Activated CD8-positive, alpha-beta memory T cell treated with anti-CD3 and anti-CD28 coated beads, Interleukin-2, amount 50 U/mL, for 48 hours (primary cell): ENCODE measurements around the gene MATR3.
"Not testable (repeated sequence)": the region's sequence is repeated elsewhere in the genome, so short reads cannot be mapped to it uniquely, and the experiment has no call there.

Experiments used
- DNase-seq: peaks from one replicate; pipeline ENCODE4 v3.0.0-alpha.2; 2020

The MATR3 gene

DNA sequence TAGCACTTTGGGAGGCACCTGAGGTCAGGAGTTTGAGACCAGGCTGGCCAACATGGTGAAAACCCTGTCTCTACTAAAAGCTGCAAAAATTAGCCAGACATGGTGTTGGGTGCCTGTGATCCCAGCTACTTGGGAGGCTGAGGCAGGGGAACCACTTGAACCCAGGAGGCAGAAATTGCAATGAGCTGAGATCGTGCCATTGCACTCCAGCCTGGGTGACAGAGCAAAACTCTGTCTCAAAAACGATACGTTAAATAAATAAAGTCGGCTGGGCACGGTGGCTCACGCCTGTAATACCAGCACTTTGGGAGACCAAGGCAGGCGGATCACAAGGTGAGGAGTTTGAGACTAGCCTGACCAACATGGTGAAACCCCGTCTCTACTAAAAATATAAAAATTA lies 62.4 kb downstream of the MATR3 start:
- DNase-seq: not testable (repeated sequence)

DNA sequence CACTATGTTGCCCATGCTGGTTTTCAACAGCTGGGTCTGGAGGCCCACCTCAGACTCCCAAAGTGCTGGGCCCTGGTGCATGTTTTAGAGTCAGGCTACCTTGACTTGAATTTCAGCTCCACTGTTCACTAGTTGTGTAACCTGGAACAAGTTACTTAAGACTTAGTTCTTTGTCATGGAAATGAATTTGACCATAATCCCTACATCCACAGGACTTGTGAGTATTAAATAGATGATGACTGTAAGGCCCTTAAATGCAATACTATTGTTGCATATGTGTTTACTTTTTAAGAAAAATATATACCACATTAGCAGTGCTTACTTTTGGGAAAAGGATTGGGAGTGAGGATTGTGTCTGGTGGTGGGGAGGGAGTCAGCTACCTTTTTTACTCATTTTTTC lies 64.5 kb downstream of the MATR3 start:
- no peak for DNase-seq

DNA sequence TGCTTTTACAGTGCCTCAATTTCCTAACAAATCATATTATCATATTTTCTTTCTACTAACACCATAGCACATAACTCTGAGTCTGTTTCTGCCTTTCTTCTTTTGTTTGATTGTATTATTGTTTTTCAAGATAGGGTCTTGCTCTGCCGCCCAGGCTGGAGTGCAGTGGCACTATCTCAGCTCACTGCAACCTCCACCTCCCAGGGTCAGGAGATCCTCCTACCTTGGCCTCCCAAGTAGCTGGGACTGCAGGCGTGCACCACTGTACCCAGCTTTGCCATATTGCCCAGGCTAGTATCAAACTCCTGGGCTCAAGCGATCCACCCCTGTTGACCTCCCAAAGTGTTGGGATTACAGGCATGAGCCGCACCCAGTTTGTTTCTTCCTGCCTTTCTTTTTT lies 66.8 kb downstream of the MATR3 start:
- DNase-seq: no peak

DNA sequence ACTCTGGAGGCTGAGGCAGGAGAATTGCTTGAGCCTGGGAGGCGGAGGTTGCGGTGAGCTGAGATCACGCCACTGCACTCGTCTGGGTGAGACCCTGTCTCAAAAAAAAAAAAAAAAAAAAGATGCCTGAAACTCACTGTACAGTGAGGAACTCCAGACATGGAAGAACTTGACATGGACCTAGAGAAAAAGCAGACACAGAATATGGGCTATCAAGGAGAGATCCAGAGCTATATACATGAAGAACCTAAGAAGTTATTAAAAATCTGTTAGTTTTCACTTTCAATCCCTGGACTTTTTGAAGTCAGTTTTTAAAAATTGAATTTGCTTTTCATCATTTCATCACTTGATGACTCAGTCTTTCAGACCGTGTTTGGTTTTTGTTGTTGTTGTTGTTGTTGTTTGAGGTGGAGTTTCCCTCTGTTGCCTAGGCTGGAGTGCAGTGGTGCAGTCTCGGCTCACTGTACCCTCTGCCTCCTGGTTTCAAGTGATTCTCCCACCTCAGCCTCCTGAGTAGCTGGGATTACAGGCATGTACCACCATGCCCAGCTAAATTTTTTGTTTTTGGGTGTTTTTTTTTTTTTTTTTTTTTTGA lies 68.4 kb downstream of the MATR3 start:
- DNase-seq: no peak

GRCh38 chr5:139363937-139364336 lies 70.4 kb downstream of the MATR3 start:
- no peak for DNase-seq

DNA sequence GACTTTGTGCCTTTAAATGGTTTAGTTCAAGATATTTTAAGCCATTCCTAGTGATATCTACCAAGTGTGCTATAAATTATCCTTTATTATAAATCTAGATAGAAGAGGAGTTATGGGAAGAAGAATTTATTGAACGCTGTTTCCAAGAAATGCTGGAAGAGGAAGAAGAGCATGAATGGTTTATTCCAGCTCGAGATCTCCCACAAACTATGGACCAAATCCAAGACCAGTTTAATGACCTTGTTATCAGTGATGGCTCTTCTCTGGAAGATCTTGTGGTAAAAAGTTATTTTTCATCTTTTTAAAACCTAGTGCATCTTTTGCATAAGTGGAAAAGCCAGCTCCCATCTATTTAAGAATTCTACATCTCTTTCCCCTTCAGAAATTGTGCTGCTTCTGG lies 70.9 kb downstream of the MATR3 start:
- DNase-seq: no peak

DNA sequence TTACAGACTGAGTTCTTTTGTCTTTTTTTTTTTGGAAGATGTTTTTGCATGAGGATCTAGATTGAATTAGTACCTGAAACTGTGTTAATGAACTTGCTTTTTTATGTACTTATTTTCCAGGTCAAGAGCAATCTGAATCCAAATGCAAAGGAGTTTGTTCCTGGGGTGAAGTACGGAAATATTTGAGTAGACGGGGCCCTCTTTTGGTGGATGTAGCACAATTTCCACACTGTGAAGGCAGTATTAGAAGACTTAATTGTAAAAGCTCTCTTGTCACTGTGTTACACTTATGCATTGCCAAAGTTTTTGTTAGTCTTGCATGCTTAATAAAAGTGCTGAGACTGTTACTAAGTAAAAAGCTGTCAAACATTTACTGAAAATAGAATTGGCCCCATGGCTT lies 75.1 kb downstream of the MATR3 start:
- DNase-seq: no peak

GRCh38 chr5:139369181-139369580 lies 75.6 kb downstream of the MATR3 start:
- no peak for DNase-seq

GRCh38 chr5:139371482-139372435 lies 78.2 kb downstream of the MATR3 start:
- peak; percentile 46 for DNase-seq

- DNase-seq: peak; percentile 43
Measured at GRCh38 chr5:139374909-139375308, 81.4 kb downstream of the MATR3 start.

DNA sequence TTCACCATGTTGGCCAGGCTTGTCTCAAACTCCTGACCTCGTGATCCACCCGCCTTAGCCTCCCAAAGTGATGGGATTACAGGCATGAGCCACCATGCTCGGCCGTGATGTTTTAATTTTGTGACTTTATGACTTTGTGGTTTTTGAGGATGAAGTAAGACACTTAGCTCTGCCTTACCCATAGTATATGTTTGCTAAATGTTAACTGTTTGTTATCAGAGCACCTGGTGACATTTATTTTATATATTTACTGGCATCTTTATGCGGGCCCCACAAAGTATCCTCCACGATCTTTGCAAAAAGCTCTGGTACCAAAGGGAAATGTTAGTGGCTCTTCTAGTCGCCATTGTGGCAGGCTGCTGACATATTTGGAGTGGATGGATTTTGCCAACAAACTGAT lies 82.8 kb downstream of the MATR3 start:
- DNase-seq: no peak

GRCh38 chr5:139377226-139377625 lies 83.7 kb downstream of the MATR3 start:
- peak; percentile 42 for DNase-seq

DNA sequence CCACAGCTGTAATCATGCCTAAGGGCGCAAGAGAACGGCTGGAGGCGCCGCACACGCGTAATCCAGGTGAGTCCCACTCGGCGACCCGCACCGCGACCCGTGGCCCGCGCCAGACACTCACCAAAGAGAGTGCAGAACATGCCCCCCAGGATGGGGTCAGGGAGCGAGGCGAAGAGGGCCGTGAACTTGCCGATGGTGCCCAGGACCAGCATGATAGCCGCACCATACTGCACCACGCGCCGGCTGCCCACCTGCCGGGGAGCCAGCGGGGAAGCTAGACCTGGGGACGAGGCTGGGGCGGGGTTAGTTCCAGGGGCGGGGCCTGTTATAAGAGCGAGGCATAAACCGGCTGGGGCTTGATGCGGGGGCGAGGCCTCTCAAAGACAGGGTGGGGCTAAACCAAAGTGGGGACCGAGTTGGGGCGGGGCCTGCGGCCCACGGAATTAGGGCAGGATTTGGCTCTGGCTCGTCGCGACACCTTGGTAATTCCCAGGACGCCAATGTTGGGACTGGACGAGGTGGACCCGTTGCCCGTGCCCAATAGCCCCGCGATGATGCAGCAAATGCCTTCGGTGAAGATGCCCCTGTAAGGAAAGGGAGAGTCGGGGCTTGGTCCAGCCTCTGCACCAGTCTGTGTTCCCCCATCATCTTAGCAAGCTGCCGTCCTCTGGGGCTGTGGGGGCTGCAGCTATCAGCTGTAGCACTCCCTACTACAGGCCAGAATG lies 84.7 kb downstream of the MATR3 start:
- DNase-seq: no peak

- DNase-seq: no peak
Measured at GRCh38 chr5:139378941-139379361, 85.4 kb downstream of the MATR3 start.

DNA sequence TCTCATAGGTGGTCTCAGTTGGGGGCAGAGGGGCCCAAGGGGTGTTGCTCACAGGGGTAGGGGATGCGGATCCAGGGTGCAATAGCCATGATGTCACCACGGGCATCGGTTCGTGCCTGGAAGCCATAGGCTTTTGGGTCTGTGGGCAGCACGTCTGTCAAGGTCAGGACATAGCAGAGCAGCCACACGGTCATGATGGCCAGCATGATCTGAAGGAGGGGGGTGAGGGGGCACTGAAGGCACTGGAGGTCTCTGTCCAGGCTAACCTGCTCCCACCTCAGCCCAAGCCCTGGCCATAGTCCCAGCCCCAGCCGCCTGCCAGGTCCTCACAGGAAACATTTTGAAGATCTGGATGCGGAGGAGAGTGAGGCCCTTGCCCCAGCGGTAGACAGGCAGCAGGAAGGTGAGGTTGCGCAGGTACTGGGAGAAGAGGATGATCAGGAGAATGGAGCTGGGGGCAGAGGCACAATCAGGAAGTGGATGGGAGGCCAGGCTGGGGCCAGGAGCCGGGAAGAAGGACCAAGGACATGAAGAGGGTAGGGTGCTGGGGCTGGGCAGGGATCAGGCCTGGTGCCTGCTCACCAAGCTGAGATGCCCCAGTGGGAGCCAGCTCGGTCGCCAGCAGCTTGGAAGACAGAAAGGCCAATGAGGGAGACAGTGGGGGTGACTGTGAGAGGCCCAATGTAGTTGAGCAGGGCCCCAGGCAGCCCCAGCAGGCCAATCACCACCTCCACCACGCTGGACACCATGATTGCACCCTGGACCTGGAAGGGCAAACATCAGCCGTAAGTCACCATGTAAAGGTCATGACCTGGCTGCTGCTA lies 86.3 kb downstream of the MATR3 start:
- DNase-seq: no peak
